GM21619 (cell line): ENCODE data around the gene PLAAT4.
"Not testable (repeated sequence)": the region's sequence is repeated elsewhere in the genome, so short reads cannot be mapped to it uniquely, and the experiment has no call there.

Experiments
- ATAC-seq: cut with Tn5 transposase; IDR thresholded peaks from one replicate; pipeline ENCODE4 v1.9.1; 2021; ENCODE audit not compliant: unreplicated experiment

The PLAAT4 gene

DNA sequence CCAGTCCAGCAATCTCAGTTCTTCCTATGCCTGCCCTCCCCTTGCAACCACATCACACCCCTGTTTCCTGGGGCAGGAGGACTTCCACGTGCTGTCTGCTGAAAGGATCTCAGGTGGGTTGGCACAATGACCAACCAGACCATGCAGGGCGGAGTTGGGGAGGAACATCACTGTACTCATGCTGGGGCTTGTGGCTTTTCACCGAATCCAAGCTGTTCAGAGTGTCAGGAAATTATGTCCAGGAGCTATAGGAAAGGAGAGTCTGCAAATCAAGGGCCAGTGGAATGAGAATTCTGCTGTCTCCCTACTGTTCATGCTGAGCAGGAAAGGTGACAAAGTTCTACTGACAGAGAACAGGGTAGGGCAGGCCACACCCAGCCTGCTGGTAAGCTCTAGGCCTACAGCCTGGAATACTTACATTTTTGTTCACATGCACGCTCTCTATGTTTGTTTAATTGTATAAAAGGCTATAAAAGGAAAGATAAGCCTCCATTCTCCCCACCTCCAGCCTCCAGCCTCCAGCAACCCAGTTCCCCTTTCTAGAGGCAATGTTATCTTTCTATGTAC is 28.3 kb downstream of the PLAAT4 start:
- ATAC-seq, result no peak

DNA sequence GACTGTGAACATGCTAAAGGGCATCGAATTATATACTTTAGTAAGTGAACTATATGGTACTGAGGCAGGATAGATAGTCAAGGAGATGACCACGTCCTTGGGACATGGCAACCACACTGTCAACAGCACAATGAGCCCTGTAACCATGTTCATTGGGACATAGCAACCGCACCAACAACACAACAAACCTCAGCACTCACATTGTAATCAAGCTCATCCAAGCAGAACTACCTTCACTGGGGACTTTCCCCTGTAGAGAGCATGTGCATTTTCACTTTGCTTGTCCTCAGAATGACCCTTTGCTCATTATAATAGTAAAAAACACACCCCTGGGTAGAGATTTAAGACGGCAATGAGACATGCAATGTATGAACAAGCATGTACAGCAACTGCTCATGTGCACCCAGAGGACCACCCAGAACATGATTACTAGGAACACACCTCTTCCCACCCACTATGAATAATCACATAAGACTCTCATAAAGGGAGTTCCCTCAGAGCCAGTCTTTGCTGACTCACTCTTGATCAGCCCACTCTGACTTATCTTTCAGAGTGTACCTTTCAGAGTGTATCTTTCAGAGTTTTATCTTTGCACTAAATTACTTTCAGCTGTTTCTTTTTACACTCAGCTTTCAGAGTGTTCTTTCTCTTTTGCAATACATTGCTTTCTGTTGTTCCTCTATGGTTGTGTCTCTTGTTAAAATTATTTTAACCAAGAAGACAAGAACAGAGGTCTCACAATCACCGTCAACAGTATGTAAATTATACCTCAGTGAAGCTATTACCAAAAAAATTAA is 30.6 kb downstream of the PLAAT4 start:
- ATAC-seq, result peak; percentile 72

DNA sequence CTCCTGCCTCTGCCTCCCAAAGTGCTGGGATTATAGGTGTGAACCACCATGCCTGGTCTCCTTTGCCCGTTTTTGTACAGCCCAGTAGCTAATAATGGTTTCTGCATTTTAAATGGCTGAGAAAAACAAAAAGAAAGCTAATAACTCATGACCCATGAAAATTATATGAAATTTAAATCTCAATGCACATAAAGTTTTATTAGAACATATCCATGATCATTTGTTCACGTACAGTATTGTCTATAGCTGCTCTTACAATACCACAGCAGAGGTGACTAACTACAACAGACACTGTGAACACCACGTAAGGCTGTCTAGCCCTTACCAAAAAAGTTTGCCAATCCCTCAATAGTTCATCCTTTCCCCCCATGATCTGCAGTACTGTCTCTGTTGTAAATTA is 33.0 kb downstream of the PLAAT4 start:
- ATAC-seq, result no peak

DNA sequence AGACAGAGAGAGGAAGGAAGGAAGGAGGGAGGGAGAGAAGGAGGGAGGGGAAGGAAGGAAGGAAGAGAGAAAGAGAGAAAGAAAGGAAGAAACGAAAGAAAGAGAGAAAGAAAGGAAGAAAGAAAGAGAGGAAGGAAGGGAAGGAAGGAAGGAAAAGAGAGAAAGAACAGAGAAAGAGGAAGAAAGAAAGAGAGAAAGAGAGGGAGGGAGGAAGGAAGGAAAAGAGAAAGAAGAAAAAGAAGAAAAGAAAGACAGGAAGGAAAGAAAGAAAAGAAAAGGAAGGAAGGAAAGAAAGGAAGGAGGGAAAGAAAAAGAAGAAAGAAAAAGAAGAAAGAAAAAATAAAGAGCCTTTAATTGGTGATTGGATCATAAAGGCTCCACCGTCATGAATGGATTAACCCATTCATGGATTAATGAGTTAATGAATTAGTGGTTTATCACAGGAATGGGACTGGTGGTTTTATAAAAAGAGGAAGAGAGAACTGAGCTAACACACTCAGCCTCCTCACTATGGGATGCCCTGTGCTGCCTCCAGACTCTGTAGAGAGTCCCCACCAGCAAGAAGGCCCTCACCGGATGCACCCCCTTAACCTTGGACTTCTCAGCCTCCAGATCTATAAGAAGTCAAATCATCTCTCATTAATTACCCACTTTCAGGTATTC is 35.5 kb downstream of the PLAAT4 start:
- ATAC-seq, result no peak

DNA sequence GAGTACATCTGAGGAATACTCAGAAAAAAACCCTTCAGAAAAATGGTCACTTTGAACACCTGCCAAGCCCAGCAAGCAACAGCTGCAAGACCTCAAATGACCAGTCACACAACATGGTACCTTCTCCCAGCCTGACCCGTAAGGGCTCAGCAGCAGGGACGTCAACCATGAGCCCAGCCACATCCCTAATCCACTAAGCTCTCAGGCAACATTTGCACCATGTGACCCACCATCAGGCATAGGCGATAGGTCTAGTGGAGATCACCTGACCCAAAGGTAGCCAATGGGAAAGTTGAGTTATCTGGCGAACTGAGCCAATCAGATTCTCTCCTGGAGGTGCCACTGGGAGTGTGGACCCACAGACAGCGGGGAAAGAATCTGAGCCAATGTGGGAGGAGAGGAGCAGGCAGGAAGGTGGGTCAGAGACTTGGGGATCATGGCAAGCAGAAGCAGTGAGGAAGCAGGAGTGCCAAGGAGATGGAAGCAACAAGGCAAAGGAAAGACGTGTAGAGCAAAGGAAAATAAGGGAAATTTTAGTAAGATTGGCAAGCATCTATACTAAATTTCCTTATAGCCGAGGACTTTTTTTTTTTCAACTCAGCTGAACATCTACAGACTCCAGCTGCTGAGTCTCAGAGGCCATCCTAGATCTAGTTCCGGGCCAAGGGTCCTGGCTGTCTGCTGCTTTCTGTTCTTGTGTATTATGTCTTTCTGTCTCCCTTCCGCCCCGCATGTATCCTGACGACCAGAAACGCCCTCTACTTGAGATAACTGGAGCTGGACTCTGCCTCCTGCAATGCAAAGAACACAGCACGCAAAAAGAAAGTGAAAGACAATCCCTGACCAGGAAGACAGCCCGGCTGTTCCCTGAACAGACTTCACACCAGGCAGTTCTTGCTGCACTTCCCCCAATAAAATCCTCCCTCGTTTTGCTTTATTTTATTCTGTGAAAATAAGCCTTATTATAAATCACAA is 37.6 kb downstream of the PLAAT4 start:
- no peak for ATAC-seq

DNA sequence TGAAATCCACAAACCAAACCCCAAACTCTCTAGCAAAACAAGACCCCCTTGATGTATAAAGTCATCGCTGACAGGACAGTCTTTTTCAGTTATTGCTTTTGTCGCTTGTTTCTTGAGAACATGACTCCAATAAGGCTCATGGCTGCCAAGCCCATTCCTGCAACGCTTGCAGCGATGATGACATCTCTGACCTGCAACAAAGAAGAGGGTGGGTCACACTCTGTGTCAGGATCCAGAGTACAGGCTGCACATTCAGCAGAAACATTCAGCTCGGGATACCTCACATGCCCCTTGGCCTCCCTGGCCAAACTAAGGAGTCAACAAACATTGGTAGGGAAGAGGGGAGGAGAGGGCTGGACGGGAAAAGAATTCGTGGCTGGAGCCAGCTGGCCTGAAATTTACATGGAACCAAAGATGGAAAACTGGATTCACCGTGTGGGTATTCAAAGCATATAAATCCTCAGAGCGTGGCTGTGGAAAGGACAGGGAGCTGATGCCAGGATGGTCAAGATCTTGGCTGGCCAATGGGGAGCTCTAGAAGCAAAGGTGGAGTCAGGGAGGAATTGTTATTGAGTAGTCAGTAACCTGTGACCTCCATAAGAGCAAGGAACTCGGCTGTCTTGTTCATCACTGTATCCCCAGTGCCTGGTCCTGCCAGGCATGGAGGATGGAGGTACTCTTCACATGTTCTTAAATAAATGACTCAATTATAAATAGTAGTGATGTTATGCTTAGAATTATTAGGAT is 38.4 kb downstream of the PLAAT4 start:
- no peak for ATAC-seq

DNA sequence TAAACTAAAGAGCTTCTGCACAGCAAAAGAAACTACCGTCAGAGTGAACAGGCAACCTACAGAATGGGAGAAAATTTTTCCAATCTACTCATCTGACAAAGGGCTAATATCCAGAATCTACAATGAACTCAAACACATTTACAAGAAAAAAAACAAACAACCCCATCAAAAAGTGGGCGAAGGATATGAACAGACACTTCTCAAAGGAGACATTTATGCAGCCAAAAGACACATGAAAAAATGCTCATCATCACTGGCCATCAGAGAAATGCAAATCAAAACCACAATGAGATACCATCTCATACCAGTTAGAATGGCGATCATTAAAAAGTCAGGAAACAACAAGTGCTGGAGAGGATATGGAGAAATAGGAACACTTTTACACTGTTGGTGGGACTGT is 42.3 kb downstream of the PLAAT4 start:
- not testable (repeated sequence) for ATAC-seq

DNA sequence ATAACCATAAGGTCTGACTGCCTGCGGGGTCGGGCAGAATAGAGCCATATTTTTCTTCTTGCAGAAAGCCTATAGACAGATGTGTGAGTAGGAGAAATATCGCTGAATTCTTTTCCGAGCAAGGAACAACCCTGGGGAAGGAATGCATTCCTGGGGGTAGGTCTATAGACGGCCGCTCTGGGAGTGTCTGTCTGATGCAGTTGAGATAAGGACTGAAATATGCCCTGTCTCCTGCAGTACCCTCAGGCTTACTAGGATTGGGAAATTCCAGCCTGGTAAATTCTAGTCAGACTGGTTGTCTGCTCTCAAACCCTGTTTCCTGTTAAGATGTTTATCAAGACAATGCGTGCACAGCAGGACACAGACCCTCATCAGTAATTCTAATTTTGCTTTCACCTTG is 44.6 kb downstream of the PLAAT4 start:
- not testable (repeated sequence) for ATAC-seq

DNA sequence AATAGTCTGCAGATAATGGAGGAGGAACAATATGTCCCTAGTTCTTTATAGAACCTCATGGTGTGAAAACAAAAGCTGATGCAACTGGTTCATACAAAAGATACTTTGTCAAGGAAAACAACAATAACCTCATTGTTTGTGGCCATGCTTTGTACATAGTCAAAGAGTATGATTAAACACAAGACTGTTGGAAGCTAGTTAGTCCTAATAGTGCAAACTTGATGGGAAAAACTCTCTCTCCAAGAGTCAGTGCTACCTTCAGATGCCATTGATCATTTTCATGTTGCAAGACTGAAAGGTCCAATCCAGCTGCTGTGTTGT is 46.7 kb downstream of the PLAAT4 start:
- ATAC-seq, result no peak

DNA sequence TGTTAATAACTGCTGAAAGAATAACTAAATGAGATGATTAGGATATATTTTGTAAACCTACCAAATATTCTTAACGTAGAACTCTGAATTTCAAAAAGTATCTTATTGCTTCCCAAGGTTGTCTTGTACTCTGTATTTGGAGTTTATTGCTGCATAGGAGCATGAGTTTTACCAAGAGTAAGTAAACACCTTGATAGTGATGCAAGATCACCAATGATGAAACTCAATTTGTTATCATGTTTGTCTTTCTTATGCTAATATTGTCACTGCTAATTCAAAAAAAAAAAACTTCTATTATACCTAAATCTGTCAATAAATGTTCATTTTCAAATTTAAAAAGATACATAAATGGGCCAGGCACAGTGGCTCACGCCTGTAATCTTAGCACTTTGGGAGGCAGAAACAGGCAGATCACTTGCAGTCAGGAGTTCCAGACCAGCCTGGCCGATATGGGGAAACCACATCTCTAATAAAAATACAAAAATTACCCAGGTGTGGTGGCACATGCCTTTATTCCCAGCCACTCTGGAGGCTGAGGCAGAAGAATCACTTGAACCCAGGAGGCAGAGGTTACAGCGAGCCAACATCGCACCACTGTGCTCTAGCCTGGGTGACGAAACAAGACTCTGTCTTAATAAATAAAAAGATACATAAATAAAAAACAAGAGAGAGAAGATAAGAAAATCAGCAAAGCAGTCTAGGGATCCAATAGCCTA is 50.0 kb downstream of the PLAAT4 start:
- ATAC-seq, result no peak

DNA sequence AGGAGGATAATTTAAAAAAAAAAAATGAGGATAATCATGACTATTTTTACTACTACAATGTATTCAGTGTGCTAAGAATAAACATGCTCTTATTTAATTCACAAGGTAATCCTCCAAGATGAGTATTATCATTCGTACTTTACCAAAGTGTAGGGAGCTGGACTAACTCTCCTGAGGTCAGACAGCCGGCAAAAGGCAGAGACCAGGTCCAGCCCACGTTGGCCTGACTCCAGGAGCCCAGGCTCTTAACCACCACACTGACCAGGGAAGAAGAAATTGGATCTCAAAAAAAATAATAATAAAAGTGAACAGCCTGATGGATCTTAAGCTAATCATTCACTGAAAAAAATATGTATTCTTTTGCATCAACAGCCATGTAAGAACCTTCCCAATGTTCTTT is 52.4 kb downstream of the PLAAT4 start:
- no peak for ATAC-seq

DNA sequence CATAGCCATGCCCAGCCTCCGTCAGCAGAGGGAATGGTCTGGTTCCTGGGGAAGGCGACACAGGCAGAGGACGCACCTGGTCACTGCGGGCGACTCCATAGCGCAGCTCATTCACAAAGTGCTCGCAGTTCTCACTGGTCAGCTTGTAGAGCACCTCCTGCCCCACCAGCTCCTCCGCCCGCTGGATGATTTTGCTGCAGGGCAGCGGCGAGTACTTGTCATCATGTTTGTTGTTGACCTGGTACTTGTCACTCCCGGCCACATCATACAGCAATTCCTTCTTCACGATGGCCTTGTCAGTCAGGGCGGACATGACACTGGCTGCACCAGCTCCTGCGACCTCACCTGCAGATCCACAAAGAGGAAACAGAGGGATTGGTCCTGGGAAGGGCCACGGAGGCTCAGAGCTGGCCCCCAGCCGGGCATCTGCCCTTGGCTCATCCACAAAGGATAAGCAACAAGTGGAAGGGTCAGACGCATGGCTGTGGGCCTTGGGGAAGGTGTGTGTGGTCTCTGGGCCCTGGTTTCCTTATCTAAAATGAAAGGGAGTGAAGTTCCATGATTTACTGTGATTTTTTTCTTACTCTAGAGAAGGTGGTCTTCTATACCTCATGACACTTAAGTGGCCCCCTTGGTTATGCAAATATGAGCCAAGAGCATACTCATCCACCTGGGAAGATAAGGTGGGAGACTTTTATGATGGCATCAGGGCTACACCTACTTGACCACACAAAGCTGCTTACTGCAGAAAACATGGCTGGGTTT is 53.6 kb downstream of the PLAAT4 start:
- no peak for ATAC-seq

DNA sequence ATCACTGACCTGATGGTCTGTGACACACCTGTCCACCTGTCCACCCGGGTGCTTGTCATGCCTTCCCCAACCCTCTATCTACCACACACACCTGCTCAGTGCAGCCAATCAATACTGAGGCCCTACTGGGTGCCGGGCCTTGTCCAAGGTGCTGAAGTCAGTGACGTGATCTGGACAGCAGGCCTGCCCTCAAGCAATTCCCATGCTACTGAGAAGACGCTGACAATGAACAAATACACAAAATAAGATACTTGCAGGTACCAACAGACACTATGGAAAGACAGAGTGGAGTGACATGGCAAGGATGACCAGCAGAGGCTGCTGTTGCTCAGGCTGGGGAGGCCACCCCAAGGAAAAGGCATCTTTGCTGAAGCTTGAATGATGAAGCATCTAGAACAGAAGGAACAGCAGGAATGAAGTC is 56.4 kb downstream of the PLAAT4 start:
- no peak for ATAC-seq

DNA sequence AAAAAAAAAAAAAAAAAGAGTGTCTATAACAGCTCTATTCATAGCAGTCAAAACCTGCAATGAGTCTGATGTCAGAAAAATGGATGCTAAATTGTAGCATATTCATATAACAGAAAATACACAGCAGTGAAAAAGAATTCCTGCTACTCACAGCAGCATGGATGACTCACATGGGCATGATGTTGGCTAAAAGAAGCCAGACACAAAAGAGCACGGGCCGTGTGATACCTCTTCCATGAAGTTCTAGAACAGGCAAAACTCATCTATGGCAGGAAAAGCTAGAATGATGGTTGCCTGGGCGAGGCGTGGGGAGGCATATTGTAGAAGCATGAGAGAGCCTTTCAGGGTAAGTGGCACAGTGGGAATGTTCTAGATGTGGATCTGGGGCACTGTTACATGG is 58.7 kb downstream of the PLAAT4 start:
- no peak for ATAC-seq
